GM21737 (cell line): ENCODE results near the gene SORCS2.

Source experiments
- ATAC-seq: cut with Tn5 transposase; IDR thresholded peaks from one replicate; pipeline ENCODE4 v1.9.1; 2021; ENCODE audit warnings: mild to moderate bottlenecking, moderate library complexity; ENCODE audit not compliant: unreplicated experiment

The SORCS2 gene

DNA sequence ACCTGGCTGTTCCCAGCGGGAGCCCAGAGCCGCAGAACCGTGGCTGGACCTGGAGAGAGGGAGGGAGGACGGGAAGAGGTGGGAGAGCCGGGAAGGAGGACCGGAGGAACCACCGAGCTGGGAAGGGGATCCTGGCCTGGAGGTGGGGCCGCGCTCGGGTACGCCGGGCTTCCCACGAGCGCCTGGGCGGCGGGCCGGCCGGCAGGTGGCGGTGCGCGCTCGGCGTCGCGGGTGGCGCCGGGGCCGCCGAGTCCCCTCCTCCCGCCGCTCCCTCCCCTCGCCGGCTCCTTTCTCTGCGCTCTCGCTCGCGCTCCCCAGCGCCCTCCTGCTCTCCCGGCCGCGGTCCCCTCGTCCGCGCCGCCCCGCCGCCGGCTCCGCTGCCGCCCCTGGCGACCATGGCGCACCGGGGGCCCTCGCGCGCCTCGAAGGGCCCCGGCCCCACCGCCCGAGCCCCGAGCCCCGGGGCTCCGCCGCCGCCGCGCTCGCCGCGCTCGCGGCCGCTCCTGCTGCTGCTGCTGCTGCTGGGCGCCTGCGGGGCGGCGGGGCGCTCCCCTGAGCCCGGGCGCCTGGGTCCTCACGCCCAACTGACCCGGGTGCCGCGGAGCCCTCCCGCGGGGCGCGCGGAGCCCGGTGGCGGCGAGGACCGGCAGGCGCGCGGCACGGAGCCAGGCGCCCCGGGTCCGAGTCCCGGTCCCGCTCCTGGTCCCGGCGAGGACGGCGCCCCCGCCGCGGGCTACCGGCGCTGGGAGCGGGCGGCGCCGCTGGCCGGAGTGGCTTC lies at the start of gene SORCS2:
Gene SORCS2, plus strand, starts transcription at position 287 of the 778 bp plus-strand sequence.
- ATAC-seq = no peak

DNA sequence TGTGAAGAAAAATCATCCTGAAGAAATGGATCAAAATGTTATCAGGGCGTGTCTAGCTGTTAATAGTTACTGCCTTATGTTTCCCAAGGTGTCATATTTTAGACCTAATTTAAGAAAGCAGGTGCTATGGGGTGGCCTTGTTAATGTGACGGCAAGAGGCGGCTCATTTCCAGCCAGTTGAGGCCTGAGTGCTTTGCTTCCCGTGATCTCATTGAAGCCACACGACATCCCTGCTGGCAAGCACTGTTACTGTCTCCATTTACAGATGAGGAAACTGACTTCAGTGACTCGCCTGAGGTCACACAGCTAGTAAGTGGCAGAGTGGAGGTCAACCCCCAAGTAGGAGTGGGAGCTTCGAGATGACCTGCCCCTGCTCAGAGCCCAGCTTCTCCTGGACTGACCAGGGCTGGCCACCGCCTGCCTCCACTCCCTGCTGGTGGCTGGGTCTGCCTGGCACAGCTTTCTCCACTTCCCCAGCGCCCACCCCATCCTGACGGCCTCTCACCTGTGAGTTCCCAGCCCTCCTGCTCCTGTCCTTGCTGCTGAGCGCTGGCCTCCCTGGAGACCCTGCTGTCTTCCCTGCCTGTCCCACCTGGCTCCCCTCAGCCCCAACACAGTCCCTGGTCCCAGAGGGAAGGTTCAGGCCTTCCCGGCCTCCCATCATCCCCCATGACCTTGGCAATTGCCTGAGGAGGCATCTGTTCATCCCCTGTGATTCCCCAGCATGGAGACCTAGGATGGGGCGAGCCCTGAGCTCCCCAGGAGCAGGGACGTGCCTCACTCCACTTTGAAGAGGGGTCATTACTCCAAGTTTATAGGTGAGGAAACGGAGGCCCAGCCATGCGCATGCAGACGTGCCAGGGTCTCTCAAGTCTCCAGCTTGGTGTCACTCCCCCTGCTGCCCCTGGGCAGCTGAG lies 47.7 kb upstream of the SORCS2 start:
- no peak for ATAC-seq

DNA sequence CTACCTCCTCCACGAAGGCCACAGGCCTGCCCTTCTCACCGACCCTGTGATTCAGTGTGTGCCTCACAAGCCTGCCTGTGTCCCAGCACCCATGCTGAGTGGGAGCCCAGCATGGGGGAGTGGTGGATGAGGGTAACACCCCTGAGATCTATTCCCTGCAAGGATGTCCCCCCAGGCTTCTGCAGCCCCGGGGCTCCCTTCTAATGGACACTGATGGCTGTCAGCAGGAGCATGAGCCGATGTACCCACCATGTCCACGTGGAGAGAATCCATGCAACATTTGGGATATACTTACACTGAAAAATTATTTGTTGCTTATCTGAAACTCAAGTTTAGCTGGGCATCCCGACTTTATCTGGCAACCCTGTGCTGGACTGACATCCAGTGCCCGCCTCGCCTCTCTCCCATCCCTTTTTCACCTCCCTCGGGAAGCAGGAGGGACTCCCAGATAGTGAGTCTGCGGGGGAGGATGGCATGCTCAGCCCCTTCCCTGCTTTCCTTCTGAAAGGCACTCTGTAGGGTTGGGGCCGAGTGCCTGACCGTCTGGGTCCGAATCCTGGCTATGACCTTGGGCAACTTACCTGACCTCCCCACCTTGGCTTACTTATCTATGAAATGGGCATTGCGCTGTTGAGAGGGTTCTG lies 46.9 kb upstream of the SORCS2 start:
- no peak for ATAC-seq

DNA sequence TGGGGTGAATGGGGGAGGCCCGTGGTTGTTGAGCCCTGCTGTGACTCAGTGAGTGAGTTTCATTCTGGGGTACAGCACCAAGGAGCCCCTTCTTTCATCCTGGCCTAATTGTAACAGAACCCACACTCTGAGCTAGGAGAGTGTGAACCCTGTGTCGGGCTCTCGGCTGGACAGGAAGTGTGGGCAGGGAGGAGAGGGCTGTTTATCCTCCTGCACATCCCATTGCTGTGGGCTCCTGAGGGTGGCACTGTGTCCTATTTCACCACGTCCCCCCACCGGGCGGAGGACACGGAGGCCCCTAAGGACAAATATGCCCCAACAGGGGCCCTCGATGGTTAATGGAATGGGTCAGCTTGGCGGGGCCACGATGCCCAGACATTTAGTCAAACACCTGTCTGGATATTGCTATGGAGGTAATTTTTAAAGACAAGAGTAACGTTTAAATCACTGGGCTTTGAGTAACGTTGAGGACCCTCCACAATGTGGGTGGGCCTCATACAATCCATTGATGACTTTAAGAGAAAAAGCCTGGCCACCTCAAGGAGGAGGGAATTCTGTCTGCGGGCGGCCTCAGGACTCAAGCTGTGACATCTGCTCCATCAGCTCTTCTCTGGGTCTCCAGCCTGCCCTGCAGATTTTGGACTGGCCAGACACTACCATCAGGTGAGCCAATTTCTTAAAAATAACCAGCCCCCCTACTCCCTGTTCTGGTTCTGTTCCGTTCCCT lies 46.1 kb upstream of the SORCS2 start:
- no peak for ATAC-seq

DNA sequence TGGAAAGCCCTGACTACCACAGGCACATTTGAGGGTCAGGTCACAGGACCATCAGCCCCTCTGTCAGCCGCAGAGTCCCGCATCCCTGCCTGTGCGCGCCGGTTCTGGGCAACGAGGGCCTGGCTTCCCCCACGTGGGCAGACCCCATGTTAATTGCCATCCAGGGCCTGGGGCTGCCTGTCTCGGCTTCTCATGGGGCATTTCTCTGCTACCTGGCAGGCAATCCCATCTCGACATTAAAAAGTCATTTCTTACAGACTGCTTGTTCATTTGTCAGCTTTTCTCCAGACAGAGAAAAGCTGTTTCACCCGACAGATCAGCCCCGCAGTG lies 45.6 kb upstream of the SORCS2 start:
- no peak for ATAC-seq

DNA sequence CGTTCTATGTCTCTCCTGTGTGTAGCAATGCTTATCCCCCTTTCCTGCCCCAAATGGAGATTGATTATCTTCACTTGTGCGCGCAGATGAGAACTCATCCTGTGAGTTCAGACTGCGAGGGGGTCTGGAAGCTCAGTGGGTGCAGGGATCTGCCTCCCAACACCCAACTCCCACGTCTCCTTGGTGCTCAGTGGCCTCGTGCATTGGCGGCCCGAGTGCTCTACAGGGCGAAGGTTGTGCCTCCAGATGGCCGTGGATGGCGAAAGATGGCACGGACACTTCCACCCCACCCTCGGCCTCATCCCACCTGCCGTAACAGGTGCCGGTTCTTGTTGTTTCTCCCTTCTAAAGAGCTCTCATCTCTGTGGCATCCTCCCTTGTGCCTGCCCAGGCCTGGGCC lies 45.1 kb upstream of the SORCS2 start:
- ATAC-seq = no peak

DNA sequence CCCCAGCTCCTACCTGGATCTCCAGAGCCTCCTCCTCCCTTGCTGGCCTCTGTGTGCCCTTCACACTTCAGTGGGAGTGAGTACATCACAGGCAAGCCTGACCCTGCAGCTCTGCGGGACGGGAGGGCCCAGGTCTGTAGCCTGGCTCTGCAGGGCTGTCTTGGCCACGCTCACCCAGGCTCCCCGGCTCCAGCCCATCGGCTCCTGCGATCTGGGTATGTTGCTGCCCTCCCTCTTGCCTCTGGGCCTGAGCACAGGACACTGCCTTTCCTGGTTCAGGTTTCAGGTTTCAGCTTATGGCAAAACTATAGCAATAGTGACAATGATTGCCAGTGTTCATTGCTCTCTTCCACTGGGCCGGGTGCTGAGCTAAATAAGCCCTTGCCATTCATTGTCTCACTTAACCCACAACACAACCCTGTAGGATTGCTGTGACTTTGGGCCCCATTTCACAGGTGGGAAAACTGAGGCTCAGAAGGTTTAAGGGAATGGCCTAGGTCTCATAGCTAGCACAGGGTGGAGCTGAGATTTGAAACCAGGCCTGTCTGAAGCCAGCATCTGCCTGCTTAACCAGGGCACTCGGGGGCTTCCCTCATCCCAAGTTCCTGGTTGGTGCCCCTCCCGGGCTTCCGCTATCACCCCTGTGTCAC lies 44.6 kb upstream of the SORCS2 start:
- ATAC-seq = no peak

DNA sequence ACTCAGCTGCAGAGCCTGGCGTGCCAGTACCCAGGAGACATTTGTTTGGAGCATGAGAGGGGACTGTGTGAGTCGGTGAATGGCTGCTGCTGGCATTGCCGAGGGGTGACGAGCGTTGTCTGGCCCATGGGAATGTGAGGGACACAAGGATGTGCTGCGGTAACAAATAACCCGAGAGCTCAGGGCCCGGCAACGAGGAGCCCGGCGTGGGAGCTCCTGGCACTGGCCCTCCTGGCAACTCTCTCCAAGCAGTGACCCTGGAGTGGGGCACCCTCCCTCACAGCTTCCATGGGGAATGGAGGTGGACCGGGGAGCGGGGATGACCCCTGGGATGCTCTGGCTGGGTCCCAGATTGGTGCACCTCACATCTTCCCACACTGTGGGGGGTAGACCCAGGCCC lies 44.0 kb upstream of the SORCS2 start:
- no peak for ATAC-seq

DNA sequence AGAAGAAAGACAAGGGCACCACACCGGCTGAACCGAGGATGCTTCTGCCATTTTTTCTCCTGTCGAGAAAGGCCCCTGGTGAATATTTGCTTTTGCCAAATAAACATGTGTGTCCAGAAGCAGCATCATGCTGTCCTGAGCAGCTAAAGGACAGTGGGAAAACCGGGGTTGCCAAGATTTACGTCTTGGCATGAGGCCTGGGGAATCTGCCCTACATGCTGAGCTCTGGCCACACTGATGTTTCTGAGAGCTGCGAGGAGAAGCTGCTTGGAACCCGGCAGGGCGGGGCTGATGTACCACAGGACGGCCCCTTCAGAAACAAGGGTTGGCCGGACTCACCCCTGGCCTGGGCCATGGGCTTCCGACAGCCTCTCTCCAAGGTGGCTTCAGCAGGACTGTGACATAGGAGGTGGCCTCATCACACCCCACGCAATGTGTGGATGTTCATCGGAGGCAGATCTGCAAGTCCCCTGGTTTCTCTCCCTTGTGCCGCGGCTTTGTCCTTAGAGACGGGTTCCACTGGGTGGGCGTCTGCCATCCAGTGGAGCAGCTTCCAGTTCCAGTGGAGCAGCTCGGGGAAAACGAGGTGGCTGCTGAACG lies 42.2 kb upstream of the SORCS2 start:
- ATAC-seq = no peak

DNA sequence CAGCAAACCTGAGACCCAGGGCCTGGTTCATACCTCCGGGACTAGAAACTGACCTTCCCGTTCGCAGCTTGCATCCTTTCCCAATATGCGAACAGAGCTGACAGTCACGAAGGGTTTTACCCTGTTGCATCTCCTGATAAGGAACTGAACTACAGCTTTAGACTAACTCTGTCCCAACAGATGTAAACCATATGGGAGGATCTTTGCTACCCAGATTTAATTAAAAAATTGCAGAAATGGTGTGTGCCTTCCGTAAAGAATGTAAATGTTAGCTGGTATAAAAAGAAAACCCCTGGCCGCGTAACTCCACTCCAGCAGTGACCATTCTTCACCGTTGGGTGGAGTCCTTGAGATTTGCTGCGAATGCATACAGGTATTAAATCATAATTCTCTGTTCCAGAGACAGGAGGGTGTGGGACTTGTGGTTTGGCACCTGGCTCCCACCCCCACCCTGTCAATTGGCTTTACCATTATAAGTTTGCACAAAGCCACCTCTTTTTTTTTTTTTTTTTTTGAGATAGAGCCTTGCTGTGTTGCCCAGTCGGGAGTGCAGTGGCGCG lies 40.6 kb upstream of the SORCS2 start:
- no peak for ATAC-seq

DNA sequence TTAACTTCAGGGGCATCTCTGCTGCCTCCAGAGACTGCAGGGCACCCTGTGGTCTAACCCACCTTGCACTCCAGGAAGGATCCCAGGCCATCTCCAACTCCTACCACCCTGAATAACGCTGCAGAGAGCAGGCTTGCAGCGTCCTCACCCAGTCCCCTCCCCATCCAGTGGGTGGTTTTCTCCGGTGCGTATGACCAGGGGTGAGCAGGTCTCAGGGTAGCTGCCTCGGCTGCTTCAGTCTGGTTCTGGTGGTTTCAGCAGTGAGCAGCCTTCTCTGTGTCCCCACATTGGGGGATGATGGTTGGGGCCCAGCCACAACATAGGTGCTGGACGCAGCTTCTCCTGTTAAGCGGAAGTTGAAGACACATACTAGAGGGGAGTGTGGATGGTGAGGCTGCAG lies 38.6 kb upstream of the SORCS2 start:
- no peak for ATAC-seq

DNA sequence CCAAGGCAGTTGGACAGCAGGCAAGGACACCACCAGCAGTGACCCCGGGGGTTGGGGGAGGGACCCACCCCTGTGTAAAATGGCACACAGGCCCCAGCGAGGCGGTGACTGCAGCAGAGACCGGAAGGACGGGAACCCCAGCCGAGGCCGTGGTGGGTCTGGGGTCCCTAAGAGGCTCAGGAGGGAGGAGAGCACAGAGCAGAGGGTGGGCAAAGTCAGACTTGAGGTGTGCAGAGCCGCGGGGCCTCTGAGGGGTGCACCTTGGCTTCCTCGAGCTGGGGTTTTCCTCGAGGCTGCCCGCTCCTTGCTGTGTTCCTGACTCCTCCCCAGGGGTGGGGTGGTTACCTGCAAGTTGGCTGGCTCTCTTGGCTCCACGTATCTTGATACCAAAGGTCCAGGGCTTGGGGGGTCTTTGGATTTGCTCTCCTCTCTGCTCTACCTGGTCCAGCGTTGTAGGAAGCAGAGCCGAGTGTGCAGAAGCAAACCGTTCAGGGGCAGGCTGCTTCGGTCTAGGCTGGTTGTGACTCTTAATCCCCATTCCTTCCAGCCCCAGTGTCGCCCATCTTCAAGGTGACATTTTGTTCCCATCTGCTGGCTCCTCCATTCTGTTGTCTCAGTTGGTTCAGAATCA lies 37.9 kb upstream of the SORCS2 start:
- no peak for ATAC-seq

DNA sequence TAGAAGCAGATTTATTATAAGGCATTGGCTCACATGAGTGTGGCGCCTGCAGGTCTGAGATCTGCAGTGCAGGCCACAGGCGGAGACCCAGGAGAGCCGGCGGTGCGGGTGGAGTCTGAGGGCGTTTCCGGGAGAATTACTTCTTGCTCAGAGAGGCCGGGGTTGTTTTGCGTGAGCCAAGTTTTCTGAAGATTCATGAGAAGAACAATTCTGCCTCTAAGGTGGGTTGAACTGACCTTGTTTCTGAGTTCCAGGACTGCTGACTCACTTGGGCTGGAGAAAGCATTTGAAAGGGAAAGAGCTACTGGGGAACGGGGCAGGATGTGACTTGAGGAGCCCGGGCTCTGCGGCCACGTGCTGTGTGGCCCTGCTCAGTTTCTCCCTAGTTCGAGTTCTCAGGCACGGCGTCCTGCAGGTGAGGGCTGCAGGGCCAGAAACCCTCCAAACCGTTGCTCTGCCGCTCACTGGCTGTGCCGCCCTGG lies 36.7 kb upstream of the SORCS2 start:
- ATAC-seq = no peak

DNA sequence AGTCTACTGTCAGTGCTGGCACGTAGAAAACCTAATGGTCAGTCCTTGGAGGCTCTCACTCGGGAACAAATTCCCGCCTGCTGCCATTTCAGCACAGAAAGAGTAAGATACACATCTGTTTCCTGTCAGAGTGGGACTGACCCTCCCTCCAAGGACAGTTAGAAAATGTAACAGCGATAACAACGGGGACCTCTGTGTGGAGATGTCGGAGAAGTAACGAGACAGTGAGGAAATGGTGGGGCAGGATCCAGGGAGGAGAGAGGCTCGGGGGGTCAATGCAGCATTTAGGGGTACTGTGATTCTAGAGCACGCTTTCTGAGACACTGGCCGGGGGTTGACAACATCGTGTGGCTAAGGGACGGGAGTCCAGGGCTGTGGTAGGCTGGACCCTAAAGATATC lies 36.0 kb upstream of the SORCS2 start:
- ATAC-seq = no peak

DNA sequence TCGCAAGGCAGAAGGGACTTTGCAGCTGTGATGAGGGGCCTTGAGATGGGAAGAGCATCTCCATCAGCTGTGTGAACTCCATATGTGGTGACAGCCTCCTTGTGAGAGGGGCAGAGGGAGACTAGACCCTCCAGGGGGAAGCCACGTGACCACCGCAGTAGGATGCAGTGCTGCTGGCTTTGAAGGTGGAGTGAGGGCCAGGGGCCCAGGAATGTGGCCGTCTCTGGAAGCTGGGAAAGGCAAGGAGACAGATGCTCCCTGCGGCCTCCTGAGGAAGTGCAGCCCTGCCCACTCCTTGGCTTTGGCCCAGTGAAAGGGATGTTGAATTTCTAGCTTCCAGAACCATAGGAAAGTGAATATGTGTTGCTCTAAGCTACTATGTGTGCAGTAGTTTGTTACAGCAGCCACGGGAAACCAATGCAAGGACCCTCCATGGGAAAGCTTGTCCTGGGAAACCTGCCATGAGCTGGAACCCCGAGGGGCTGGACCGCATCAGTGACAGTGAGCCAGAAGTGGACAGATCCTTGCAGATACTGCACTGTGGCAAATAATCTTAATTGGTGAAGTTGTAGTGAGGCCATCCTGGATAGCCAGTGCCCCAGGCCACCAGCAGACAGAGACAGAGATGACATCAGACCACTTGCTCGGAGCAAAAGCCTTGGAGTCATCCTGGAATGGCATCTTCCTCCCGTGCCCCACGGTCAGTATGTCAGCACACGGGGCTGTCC lies 35.4 kb upstream of the SORCS2 start:
- no peak for ATAC-seq

DNA sequence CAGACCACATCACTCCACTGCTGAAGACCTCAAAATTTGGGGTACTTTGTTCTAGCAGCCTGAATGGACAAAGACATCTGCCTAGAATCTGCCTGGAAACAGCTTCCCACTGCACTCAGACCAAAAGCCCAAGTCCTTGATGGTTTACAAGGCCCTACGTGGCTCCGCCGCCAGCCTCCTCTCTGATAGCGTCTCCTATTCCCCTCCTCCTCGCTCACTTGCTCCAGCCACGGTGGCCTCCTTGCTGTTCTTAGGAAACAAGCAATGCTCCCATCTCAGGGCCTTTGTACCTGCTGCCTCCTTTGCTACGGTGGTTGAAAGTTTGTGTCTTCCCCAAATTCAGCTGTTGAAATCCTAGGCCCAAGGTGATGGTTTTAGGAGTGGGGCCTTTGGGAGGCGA lies 34.7 kb upstream of the SORCS2 start:
- no peak for ATAC-seq

DNA sequence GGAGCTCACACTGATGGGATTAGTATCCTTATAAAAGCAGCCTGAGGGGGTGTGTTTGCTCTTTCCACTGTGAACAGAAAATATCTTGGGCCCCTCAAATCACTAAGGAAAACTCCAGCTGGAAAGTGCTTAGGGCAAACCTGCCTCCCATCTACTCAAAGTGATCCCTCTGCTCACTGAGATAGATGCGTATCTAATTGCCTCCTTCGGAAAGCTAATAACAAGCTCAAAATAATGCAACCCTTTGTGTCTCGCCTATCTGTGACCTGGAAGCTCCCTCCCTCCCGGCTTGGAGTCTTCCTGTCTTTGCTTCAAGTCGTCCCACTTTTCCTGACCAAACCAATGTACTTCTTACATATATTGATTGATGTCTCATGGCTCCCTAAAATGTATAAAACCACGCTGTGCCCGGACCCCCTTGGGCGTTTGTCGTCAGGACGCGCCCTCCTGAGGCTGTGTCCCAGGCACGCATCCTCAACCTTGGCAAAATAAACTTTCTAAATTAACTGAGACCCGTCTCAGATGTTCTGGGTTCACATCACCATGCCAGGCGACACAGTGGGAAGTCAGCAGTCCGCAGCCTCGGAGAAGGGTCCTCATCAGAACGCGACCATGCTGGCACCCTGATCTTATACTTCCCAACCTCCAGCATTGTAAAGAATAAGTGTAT lies 34.1 kb upstream of the SORCS2 start:
- no peak for ATAC-seq

DNA sequence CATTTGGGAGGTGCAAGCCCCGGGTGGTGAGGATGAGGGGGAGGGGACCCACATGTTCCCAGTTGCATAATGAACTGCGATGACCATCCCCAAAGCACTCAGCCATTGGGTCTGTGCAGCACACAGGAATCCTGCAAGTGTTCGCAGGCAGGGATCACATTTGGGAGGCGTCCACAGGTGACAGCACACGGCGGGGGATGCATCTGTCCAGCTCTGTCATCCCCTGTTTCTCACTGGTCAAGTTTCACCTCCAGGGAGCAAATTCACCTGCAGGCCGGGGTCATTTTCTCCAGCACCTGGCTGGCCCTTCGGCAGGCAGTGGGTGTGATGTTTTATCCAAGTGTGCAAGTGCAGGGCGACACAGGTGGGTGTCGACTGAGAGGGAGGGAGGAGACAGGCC lies 33.3 kb upstream of the SORCS2 start:
- no peak for ATAC-seq
